Fibroblast of lung (primary cell): ENCODE measurements around the gene MRTFA.

Source experiments
- EZH2 ChIP-seq: IDR thresholded peaks from 2 replicates; pipeline ENCODE4 v1.5.1; 2012; ENCODE audit warnings: low read length, control low read depth, mild to moderate bottlenecking; ENCODE audit errors: missing control alignments
- TF ChIP-seq, protein P1 (sequence below), 2 donors: IDR thresholded peaks in 1 of 2; conservative IDR thresholded peaks in 1 of 2; 1 replicate in 1 of 2; 2 replicates in 1 of 2; pipeline ENCODE4 v1.5.1; 2011 to 2012; ENCODE audit warnings: low read length in 2 of 2, control low read depth in 1 of 2, inconsistent platforms in 1 of 2, low read depth in 1 of 2, mild to moderate bottlenecking in 1 of 2

GRCh38 chr22:40366068-40366467 lies 270.5 kb downstream of the MRTFA start:
- TF ChIP-seq EZH2: no peak
- TF ChIP-seq, protein P1, sequence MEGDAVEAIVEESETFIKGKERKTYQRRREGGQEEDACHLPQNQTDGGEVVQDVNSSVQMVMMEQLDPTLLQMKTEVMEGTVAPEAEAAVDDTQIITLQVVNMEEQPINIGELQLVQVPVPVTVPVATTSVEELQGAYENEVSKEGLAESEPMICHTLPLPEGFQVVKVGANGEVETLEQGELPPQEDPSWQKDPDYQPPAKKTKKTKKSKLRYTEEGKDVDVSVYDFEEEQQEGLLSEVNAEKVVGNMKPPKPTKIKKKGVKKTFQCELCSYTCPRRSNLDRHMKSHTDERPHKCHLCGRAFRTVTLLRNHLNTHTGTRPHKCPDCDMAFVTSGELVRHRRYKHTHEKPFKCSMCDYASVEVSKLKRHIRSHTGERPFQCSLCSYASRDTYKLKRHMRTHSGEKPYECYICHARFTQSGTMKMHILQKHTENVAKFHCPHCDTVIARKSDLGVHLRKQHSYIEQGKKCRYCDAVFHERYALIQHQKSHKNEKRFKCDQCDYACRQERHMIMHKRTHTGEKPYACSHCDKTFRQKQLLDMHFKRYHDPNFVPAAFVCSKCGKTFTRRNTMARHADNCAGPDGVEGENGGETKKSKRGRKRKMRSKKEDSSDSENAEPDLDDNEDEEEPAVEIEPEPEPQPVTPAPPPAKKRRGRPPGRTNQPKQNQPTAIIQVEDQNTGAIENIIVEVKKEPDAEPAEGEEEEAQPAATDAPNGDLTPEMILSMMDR (conservative IDR thresholded peaks at IDR 0.05 in 1 of 2, IDR thresholded peaks at IDR 0.05 in 1 of 2; ENCODE audit: low read depth in 1 of 2, low read length in 2 of 2): no peak
